ENCODE results near the gene CD58.
"Not testable (repeated sequence)": the region's sequence is repeated elsewhere in the genome, so short reads cannot be mapped to it uniquely, and the experiment has no call there.

CD58 gene

GRCh38 chr1:116569776-116570357 is 959 bp downstream of the CD58 start:
- DNase-seq = no peak

DNA sequence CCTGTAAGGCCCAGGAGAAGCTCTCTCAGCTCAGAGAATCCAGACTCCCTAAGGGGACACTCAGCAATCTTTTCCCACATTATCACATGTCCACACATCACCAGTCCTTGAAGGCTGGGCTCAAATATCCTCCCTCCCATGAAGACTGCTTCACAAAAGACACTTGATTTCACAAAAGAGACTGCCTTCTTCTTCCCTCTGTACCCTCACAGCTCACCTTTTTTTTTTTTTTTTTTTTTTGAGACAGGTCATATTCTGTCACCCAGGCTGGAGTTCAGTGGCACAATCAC is 1.5 kb downstream of the CD58 start:
- no peak for DNase-seq

GRCh38 chr1:116568662-116569380 is 2.0 kb downstream of the CD58 start:
- no peak for DNase-seq

DNA sequence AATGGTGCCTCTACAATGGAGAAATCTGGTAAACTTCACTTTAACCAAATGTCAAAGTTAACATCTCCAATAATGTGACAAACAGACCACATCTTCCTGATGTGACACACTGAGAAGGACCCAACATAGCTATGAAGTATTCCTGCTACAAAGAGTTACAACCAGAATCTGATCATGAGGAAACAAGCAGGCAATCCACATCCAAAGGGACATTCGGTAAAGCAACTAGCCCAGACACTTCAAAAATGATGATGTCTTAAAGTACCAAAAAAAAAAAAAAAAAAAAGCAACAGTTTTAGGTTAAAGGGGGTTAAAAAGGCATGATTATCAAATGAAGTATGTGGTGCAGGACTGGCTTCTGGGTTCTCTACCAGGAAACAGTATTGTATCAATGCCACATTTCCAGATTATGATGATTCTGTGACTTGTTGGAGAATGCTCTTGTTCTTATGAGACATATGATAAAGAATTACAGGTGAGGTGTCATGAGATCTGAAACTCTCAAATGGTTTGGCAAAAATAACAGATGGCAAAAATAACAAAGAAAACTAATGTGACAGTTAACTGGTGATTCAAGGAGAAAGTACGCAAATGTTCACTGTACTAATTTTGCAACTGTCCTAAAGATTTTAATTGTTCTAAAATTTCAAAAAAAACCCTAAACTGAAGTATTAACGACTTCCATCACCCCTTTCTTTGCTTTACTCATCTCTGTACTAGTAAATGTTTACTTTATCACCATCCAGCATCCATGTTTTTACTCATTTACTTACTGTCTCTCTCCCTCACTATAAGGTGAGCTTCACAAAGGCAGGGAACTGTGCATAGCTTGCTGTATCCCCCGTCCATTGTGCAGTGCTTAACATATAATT is 2.8 kb downstream of the CD58 start:
- DNase-seq = no peak

GRCh38 chr1:116565222-116565621 is 5.6 kb downstream of the CD58 start:
- no peak for DNase-seq

DNA sequence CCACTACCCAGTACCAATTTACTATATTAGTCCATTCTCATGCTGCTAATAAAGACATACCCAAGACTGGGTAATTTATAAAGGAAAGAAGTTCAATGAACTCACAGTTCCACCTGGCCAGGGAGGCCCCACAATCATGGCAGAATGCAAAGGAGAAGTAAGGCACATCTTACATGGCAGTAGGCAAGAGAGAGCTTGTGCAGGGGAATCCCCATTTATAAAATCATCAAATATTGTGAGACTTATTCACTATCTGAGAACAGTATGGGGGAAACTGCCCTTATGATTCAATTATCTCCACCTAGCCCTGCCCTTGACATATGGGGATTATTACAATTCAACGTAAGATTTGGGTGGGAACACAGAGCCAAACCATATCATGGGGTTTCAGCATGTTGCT is 6.4 kb downstream of the CD58 start:
- no peak for DNase-seq

GRCh38 chr1:116562465-116562864 is 8.4 kb downstream of the CD58 start:
- DNase-seq = not testable (repeated sequence)

DNA sequence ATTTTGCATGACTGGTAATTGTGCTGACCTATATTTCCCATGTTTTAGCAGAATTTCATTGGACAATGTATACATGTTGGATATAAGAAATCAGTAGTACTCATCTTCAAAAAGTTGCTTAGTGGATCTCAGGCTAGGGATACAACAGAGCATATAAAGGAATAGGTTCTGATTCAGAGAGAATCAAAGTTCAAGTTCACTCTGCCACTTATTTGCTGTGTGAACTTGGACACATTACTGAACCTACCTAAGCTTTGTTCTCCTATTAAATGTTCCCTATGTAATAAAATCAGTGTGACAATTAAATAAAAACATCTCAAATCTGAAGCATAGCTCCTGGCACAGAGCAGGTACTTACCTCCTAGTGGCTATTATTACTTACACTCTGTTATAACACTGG is 9.3 kb downstream of the CD58 start:
- no peak for DNase-seq

DNA sequence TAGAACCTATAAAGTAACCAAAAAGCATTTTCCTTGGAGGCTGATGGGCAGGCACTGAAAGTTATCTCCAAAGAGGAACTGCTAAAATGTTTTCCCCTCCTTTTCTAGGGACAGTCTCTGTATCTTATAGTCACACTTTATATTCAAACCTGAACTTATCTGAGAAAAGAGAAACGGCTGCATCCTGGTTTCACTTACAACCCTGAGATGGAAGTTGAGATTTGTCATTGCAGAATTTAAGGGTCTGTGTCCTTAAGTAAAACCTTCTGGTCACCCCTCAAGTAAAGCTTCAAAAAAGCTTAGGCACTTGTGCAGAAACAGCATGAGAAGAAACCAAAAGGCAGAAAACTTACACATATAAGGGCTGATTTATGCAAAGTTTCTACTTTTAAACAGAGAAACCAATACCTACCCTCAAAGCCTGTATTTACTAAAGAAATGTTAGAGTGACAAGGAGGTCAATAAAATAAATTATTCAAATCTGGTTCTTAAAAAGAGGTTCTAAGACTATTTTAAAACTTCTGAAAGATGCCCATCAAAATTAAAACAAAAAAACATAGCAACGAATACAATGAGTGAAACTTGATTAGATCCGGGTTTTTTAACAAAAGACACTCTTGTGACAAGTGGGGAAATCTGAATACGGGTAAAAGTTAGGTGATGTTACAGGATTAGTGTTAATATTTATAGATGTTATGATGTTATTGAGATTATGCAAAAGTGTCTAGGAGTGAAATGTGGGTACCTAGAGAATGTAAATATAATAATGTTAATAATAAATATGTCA is 9.9 kb downstream of the CD58 start:
- no peak for DNase-seq

DNA sequence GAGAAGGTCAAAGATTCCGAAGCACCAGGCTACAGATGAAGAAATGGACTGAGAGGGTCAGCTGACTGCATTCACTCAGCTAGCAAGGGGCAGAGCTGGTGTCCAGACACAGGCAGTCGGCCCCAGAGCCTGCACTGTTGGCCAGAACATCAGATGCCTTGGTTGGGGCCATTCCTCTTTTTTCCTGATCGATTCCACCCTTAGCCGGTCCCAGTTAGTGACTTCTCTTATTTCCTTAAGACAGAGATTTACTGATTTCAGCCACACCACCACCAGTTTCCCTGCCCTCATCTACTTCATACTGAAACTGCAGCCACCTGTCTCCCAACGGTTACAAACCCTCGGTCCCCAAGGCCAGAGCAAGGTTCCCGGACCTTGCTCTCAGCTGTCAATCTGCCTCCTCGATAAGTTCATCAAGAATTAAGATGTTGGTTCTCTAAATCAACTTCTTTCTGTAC is 11.5 kb downstream of the CD58 start:
- no peak for DNase-seq

- no peak for DNase-seq
Observed at GRCh38 chr1:116558571-116558970, 12.3 kb downstream of the CD58 start.

DNA sequence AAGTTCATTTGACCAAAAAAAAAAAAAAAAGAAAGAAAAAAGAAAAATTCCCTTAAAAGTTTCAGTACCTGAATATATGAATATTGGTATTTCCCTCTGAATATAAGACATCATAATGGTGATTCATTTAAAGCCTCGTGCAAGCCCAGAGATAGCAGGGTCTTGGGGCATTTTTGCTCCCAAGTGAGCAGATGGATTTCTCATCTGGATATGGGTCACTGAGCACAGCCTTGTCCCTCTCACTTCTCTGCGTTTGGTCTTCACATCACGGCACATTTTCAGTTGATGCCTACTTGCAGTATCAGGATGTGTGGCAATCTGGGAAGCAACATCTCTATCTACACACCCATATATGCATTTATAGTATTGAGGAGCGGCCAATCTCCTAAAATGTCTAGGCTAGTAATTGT is 12.7 kb downstream of the CD58 start:
- no peak for DNase-seq

- DNase-seq = no peak
Observed at GRCh38 chr1:116557323-116557878, 13.4 kb downstream of the CD58 start.

GRCh38 chr1:116556289-116557006 is 14.4 kb downstream of the CD58 start:
- no peak for DNase-seq

- DNase-seq = no peak
Observed at GRCh38 chr1:116554924-116555323, 15.9 kb downstream of the CD58 start.

DNA sequence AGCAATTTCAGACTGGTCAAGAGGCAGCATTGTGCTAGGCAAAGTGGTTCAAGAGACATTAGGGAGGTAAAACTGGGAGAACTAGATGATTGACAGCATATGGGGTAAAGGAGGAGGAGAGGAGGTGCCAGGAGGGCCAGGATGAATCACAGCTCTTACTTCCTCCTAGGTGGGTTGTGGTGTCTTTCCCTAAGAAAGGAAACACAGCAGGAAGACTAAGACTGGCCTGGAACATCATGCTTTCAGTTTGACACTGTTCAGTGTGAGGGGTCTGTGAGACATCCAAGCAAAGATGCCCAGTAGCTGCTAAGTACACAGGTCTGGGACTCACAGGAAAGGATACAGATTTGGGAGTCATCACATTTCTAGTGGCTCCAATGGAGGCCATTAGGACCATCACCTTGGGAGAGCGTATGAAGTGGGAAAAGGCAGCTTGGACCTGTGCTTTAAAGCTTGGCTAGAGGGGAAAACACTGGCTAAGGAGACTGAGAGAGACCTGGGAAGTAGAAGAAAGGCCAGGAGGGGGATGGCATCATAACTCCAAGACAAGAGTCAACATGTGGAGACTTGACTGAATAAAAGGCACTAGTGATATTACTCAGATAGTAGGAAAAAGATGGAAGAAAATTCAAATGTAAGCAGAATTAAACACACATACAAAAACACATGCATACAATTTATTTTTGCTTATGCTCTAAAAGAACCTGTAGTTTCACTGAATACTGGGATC is 17.3 kb downstream of the CD58 start:
- no peak for DNase-seq

DNA sequence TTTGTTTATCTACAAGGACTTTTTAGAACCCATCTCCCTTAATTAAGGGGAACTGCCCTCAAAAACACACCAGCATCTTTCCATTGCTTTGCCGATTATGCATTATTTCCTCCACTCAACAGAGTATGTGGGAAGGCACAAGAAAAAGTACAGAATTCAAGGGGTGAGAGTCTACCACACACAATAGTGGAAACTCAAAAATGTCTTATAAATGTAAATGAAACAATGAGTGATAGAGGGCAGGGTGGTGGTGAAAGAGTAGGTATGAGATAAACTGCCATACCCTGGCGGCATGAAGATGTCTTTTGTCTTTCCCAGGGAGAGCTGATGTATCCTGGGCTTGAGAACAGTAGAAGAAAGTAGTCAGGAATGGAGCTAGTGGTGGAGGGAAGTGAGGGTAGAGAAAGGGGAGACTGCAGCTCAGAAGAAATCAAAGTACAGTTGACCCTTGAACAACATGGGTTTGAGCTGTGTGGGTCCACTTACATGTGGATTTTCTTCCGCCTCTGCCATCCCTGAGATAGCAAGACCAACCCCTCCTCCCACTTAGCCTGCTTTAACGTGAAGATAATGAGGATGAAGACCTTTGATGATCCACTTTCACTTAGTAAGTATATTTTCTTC is 24.4 kb downstream of the CD58 start:
- DNase-seq = no peak

DNA sequence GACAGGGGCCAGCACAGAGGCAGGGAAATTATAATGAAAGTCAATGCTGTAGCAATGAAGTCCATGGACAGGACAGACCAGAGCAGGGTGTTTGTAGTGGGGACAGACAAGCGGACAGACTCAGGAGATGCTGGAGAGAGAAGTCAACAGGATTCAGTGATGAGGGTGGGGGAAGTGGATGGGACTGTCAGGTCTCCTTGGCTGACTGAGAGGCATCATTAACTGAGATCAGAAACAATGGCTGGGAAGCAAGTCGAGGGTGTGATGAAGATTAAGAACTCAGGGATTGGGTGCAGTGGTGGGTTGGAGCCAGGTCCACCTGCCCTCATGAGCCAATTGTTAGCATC is 25.5 kb downstream of the CD58 start:
- no peak for DNase-seq

GRCh38 chr1:116544588-116545358 is 26.1 kb downstream of the CD58 start:
- no peak for DNase-seq

- no peak for DNase-seq
Observed at GRCh38 chr1:116540088-116540487, 30.7 kb downstream of the CD58 start.

Data from SIG-M5 (cell line).